Ishikawa (cell line): ENCODE measurements around the gene GABRD.

ENCODE experiments used
- CEBPB ChIP-seq: IDR thresholded peaks from 2 replicates; pipeline ENCODE4 v1.6.1; 2012
- EGR1 ChIP-seq: IDR thresholded peaks from 2 replicates; pipeline ENCODE4 v1.6.1; 2012
- EP300 ChIP-seq: IDR thresholded peaks from 2 replicates; pipeline ENCODE4 v1.6.1; 2012; ENCODE audit warnings: borderline replicate concordance
- MAX ChIP-seq: IDR thresholded peaks from 2 replicates; pipeline ENCODE4 v1.6.1; 2012
- RAD21 ChIP-seq: IDR thresholded peaks from 2 replicates; pipeline ENCODE4 v1.6.1; 2012; ENCODE audit warnings: low read depth
- REST ChIP-seq: IDR thresholded peaks from 2 replicates; pipeline ENCODE4 v1.6.1; 2012; ENCODE audit warnings: low read depth, mild to moderate bottlenecking
- TEAD4 ChIP-seq: IDR thresholded peaks from 2 replicates; pipeline ENCODE4 v1.6.1; 2012
- YY1 ChIP-seq: IDR thresholded peaks from 2 replicates; pipeline ENCODE4 v1.6.1; 2012; ENCODE audit warnings: low read depth
- TF ChIP-seq, protein P1 (sequence below): IDR thresholded peaks from 2 replicates; pipeline ENCODE4 v1.6.1; 2012

GRCh38 chr1:2045468-2046173, 26.5 kb downstream of the GABRD start:
- no peak for TF ChIP-seq MAX
- TF ChIP-seq EP300 = no peak
- no peak for TF ChIP-seq RAD21
- no peak for TF ChIP-seq EGR1
- TF ChIP-seq REST = no peak
- no peak for TF ChIP-seq YY1
- TF ChIP-seq, protein P1, sequence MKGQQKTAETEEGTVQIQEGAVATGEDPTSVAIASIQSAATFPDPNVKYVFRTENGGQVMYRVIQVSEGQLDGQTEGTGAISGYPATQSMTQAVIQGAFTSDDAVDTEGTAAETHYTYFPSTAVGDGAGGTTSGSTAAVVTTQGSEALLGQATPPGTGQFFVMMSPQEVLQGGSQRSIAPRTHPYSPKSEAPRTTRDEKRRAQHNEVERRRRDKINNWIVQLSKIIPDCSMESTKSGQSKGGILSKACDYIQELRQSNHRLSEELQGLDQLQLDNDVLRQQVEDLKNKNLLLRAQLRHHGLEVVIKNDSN = no peak
- TF ChIP-seq CEBPB = no peak
- TF ChIP-seq TEAD4 = no peak
